A673 (cell line): ENCODE results near the gene FPGS. TPM values are rescaled to one million over a fixed set of nuclear protein-coding genes. Genes with fewer than 3 reads are reported as not detected.

Experiments used
- BruUV-seq: library from RNA; stranded (reverse); fragments of 400-500 nt; replicated peaks from 2 replicates; lab custom pipeline; 2021; lab: Mats Ljungman, UMichigan
- CTCF ChIA-PET: fragments of 300-600 bp; sonication (Branson Sonifier 250); formaldehyde crosslinking; loops from one replicate; lab custom pipeline; 2022; ENCODE audit warnings: antibody characterized with exemption; lab: Charles Lee
- POLR2A ChIA-PET: fragments of 300-600 bp; sonication (Branson Sonifier 250); formaldehyde crosslinking; loops from one replicate; lab custom pipeline; 2022; ENCODE audit warnings: antibody characterized with exemption; ENCODE audit not compliant: low non-redundant PET; lab: Charles Lee
- DNase-seq: peaks from one replicate; pipeline ENCODE4 v3.0.0-alpha.2; 2015; ENCODE audit warnings: low spot score
- H3K27ac ChIP-seq: fragments of 200-600 bp; sonication (generic); 2 replicates; pipeline ENCODE4 v1.5.1; 2016; ENCODE audit warnings: mixed run types, low read depth, mild to moderate bottlenecking, mixed read lengths, antibody characterized with exemption, low read length; ENCODE audit not compliant: poor library complexity, severe bottlenecking
- H3K27me3 ChIP-seq: fragments of 200-600 bp; sonication (generic); replicated peaks from 2 replicates; pipeline ENCODE4 v1.6.1; 2017; ENCODE audit warnings: mixed run types, low read depth, mild to moderate bottlenecking, mixed read lengths, antibody characterized with exemption, low read length; ENCODE audit not compliant: insufficient read depth, poor library complexity
- H3K36me3 ChIP-seq: fragments of 200-600 bp; sonication (generic); 2 replicates; pipeline ENCODE4 v1.6.1; 2016; ENCODE audit warnings: mixed run types, mild to moderate bottlenecking, mixed read lengths, antibody characterized with exemption, low read length; ENCODE audit not compliant: insufficient read depth, poor library complexity, severe bottlenecking
- H3K4me1 ChIP-seq: fragments of 200-600 bp; sonication (generic); 2 replicates; pipeline ENCODE4 v1.6.1; 2017; ENCODE audit warnings: mixed run types, mild to moderate bottlenecking, mixed read lengths, antibody characterized with exemption, low read length; ENCODE audit not compliant: insufficient read depth, poor library complexity, severe bottlenecking
- H3K4me3 ChIP-seq: fragments of 200-600 bp; sonication (generic); 2 replicates; pipeline ENCODE4 v1.5.1; 2016; ENCODE audit warnings: low read depth, mixed run types, mild to moderate bottlenecking, mixed read lengths, low read length; ENCODE audit not compliant: poor library complexity, severe bottlenecking
- H3K9me3 ChIP-seq: fragments of 200-600 bp; sonication (generic); 2 replicates; pipeline ENCODE4 v1.6.1; 2016; ENCODE audit warnings: mixed run types, low read depth, mild to moderate bottlenecking, mixed read lengths, antibody characterized with exemption, low read length; ENCODE audit not compliant: poor library complexity, severe bottlenecking
- EZH2 ChIP-seq: fragments of 200-600 bp; sonication (generic); IDR thresholded peaks from 2 replicates; pipeline ENCODE4 v1.6.1; 2017; ENCODE audit warnings: borderline replicate concordance, low read depth, mild to moderate bottlenecking, mixed read lengths, antibody characterized with exemption, low read length; ENCODE audit not compliant: poor library complexity, severe bottlenecking
- intact Hi-C: fragments of 100-400 bp; cut with micrococcal nuclease; formaldehyde crosslinking; loops from one replicate; pipeline ENCODE4 v1.10.0; 2022; ENCODE audit not compliant: unreplicated experiment
- total RNA-seq: library from RNA; stranded (reverse); gene quantifications from 2 replicates; pipeline ENCODE4 v1.2.3, GENCODE V29; 2021
- TF ChIP-seq, protein P1 (sequence below): fragments of 300-800, 200-600 bp; sonication (generic); conservative IDR thresholded peaks from 2 replicates; pipeline ENCODE4 v1.5.1; 2017; ENCODE audit warnings: low read depth, mild to moderate bottlenecking, antibody characterized with exemption, low read length, moderate library complexity, mixed read lengths

Gene FPGS
- total RNA-seq, 1 experiment from 2014 or later = 74.9 TPM

DNA sequence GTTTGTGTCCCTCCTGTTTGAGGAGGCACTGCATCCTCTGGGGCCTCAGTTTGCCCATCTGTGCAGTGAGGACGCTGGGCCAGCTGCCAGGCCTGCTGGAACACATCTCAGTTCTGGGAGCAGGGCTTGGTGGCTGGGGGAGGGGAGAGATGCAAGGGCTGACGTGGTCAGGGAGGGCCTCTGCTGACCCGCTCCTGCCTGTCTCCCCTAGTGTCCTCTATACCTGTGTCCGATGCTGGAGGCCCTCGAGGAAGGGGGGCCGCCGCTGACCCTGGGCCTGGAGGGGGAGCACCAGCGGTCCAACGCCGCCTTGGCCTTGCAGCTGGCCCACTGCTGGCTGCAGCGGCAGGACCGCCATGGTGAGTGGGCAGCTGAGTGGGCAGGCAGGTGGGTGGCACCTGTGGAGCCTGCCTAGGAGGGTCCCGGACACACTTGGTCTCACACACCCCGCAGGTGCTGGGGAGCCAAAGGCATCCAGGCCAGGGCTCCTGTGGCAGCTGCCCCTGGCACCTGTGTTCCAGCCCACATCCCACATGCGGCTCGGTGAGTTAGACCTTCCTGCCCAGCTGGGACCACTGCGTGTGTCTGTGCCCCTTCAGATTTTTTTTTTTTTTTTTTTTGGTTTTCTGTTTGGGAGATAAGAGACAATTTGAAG is 5.8 kb downstream of the FPGS start:
- intact Hi-C loops = no loop called here
- Histone ChIP-seq H3K4me3 (no peak overlapping the region), H3K36me3 (peaks cover 39% of the 10 kb centered on the region), H3K4me1 (peaks cover 6% of the 10 kb centered on the region), H3K9me3 (no peaks in the 10 kb centered on the region), H3K27me3 (no peaks in the 10 kb centered on the region), H3K27ac (no peak overlapping the region)
- no peak for DNase-seq
- no TSS peak for BruUV-seq
- ChIA-PET POLR2A (no interaction called here), CTCF (no interaction called here)
- TF ChIP-seq EZH2 = no peak
- TF ChIP-seq, protein P1, sequence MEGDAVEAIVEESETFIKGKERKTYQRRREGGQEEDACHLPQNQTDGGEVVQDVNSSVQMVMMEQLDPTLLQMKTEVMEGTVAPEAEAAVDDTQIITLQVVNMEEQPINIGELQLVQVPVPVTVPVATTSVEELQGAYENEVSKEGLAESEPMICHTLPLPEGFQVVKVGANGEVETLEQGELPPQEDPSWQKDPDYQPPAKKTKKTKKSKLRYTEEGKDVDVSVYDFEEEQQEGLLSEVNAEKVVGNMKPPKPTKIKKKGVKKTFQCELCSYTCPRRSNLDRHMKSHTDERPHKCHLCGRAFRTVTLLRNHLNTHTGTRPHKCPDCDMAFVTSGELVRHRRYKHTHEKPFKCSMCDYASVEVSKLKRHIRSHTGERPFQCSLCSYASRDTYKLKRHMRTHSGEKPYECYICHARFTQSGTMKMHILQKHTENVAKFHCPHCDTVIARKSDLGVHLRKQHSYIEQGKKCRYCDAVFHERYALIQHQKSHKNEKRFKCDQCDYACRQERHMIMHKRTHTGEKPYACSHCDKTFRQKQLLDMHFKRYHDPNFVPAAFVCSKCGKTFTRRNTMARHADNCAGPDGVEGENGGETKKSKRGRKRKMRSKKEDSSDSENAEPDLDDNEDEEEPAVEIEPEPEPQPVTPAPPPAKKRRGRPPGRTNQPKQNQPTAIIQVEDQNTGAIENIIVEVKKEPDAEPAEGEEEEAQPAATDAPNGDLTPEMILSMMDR = no peak

DNA sequence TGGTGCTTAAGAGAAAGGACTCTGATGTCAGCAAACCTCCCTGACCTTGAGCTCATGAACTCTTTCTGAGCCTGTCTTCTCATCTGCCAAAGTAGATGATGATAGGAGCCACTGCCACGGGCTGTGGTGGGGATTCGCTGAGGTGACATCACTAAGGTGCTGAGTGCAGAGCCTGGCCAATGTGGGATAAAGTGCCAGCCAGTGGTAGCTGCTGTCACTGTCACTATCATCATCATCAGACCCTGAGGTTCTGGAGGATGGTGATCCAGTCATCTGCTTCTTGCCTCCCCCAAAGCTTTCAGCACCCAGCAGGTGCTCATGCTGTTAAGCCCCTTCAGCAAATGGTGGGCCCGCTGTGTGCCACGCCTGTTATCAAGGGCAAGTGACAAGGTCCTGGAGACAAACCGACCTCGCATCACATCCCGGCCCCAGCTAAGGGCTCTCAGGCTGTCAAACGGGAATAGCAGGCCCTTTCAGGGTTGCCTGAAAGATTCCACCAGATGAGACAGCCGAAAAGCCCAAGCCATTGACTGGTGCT is 6.4 kb downstream of the FPGS start:
- no TSS peak for BruUV-seq
- no peak overlapping the region for H3K4me3 ChIP-seq
- H3K27ac ChIP-seq = no peak overlapping the region
- POLR2A ChIA-PET = no interaction called here
- no peaks in the 10 kb centered on the region for H3K27me3 ChIP-seq
- no peaks in the 10 kb centered on the region for H3K9me3 ChIP-seq
- peaks cover 4% of the 10 kb centered on the region for H3K4me1 ChIP-seq
- DNase-seq = no peak
- TF ChIP-seq, protein P1 = no peak
- TF ChIP-seq EZH2 = no peak
- CTCF ChIA-PET = no interaction called here
- intact Hi-C loops = no loop called here
- H3K36me3 ChIP-seq = peaks cover 45% of the 10 kb centered on the region

DNA sequence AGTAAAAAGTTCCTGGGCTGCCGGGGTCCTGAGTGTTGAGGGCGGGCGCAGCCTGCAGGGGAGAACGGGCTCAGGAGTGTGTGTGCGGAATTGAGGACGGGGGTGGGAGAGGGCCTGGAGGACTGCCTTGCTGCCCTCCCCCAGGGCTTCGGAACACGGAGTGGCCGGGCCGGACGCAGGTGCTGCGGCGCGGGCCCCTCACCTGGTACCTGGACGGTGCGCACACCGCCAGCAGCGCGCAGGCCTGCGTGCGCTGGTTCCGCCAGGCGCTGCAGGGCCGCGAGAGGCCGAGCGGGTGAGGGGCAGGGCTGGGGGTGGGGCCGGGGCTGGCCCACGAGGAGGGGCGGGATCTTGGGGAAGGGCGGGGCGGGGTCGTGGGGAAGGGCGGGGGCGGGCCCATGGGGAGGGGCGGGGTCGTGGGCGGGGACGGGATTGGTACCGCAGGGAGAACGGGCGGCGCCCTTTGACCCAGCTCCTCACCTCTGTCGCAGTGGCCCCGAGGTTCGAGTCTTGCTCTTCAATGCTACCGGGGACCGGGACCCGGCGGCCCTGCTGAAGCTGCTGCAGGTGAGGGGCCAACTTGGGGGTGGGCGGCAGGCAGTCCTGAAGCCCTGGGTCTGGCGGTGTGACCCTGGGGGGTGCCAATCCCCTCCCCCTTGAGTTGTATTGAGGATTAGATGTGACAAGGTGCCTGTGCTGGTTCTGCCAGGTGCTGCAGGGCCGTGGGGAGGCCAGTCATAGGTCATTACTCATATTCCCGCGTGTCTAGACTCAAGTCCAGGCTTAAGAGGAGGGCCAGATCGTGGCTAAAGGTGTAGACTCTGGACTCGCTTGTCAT is 7.1 kb downstream of the FPGS start:
- TF ChIP-seq, protein P1 = no peak
- Histone ChIP-seq H3K4me3 (no peak overlapping the region), H3K27me3 (no peaks in the 10 kb centered on the region), H3K9me3 (no peaks in the 10 kb centered on the region), H3K36me3 (peaks cover 50% of the 10 kb centered on the region), H3K27ac (no peak overlapping the region), H3K4me1 (no peaks in the 10 kb centered on the region)
- CTCF ChIA-PET = no interaction called here
- no TSS peak for BruUV-seq
- POLR2A ChIA-PET = no interaction called here
- DNase-seq = no peak
- intact Hi-C loops = no loop called here
